Upper lobe of left lung (tissue), 6 donors: ENCODE results near the gene STARD4. TPM values are rescaled to one million over a fixed set of nuclear protein-coding genes. Genes with fewer than 3 reads are reported as not detected.

Source experiments
- ATAC-seq, 2 donors: fragments of 200-7000 bp; cut with Tn5 transposase; one replicate each; pipeline ENCODE4 v1.9.1; 2022; ENCODE audit warnings: mild to moderate bottlenecking in 2 of 2, moderate library complexity in 2 of 2; ENCODE audit not compliant: low FRiP score in 2 of 2
- DNase-seq, 2 donors: peaks; one replicate each; pipeline ENCODE4 v3.0.0-alpha.2; 2019 to 2020
- H3K27ac ChIP-seq, 4 donors: fragments of 200-600 bp; sonication (generic); one replicate each; pipeline ENCODE4 v1.5.1; 2016 to 2019
- H3K27me3 ChIP-seq, 4 donors: fragments of 200-600 bp; sonication (generic); one replicate each; pipeline ENCODE4 v1.5.1; 2017 to 2019
- H3K36me3 ChIP-seq, 4 donors: fragments of 200-600 bp; sonication (generic); one replicate each; pipeline ENCODE4 v1.5.1; 2016 to 2019
- H3K4me1 ChIP-seq, 4 donors: fragments of 200-600 bp; sonication (generic); one replicate each; pipeline ENCODE4 v1.5.1; 2018 to 2019
- H3K4me3 ChIP-seq, 4 donors: fragments of 200-600 bp; sonication (generic); one replicate each; pipeline ENCODE4 v1.5.1; 2017 to 2019; ENCODE audit warnings: mild to moderate bottlenecking in 2 of 4, moderate library complexity in 1 of 4
- H3K9me3 ChIP-seq, 4 donors: fragments of 200-600 bp; sonication (generic); one replicate each; pipeline ENCODE4 v1.5.1; 2018 to 2019
- CTCF ChIP-seq, 6 experiments: fragments of 450-650 bp in 4 of 6; fragments of 200-600 bp in 2 of 6; sonication (generic) in 2 of 6; IDR thresholded peaks; one replicate each; pipeline ENCODE4 v1.5.1; 2016 to 2019; ENCODE audit warnings: antibody characterized with exemption in 6 of 6
- EP300 ChIP-seq, 4 donors: sonication (generic); formaldehyde crosslinking; IDR thresholded peaks; one replicate each; pipeline ENCODE4 v1.5.1; 2017; ENCODE audit warnings: antibody characterized with exemption in 4 of 4, control low read depth in 2 of 4
- POLR2A ChIP-seq, 4 donors: fragments of 450-650 bp; IDR thresholded peaks; one replicate each; pipeline ENCODE4 v1.5.1; 2016 to 2017; ENCODE audit warnings: antibody characterized with exemption in 4 of 4, mild to moderate bottlenecking in 2 of 4
- POLR2AphosphoS5 ChIP-seq, 2 donors: sonication (generic); formaldehyde crosslinking; IDR thresholded peaks; one replicate each; pipeline ENCODE4 v1.5.1; 2017; ENCODE audit warnings: antibody characterized with exemption in 2 of 2
- WGBS, 2 donors: methylation state at CpG; one replicate each; pipeline ENCODE4 v1.1.5; 2017 to 2018; 5-methylcytosine and 5-hydroxymethylcytosine counted together
- total RNA-seq, 6 donors: library from RNA; depleted of rRNA in 4 of 6; stranded (reverse); fragments of >200 nt in 4 of 6; gene quantifications; one replicate each; pipeline versions ENCODE4 v1.1.0 to v1.2.1, GENCODE V29; 2016 to 2021
- donor health status: DM: no; HTN: no; CAD: no; lungs with moderate emphysema.
- donor health status: DM: no; HTN: yes; CAD: no; lungs with severe emphysema.

The STARD4 gene
- total RNA-seq, 6 donors from 2014 or later: 23.0 to 71.5 (median 41.8) TPM

- Histone ChIP-seq H3K27me3 (no peaks in the 10 kb centered on the region), H3K9me3 (no peaks in the 10 kb centered on the region), H3K4me3 (no peak overlapping the region), H3K27ac (no peak overlapping the region), H3K36me3 (no peaks in the 10 kb centered on the region), H3K4me1 (peaks cover 1 to 35% (median 19%) of the 10 kb centered on the region in 4 donors)
- 87 to 90% methylated on average over 3 of the region's 3 CpGs for WGBS, 2 donors
- ATAC-seq (no peak), DNase-seq (no peak)
- TF ChIP-seq EP300 (IDR thresholded peaks at IDR 0.05) (no peak), CTCF (IDR thresholded peaks at IDR 0.05) (no peak), POLR2AphosphoS5 (IDR thresholded peaks at IDR 0.05) (no peak), POLR2A (IDR thresholded peaks at IDR 0.05) (no peak)
Observed at GRCh38 chr5:111514087-111514486, 1.8 kb upstream of the STARD4 start.

- ATAC-seq (no peak), DNase-seq (peak in 1 of 2 donors; percentile 25)
- H3K27ac ChIP-seq: peak overlapping the region; percentile 87 to 97 (median 91)
- WGBS, 2 donors: 16 to 20% methylated on average over 6 of the region's 6 CpGs
- no peaks in the 10 kb centered on the region for H3K36me3 ChIP-seq
- no peaks in the 10 kb centered on the region for H3K9me3 ChIP-seq
- peak overlapping the region; percentile 35 to 90 (median 80) for H3K4me3 ChIP-seq
- TF ChIP-seq POLR2A (IDR thresholded peaks at IDR 0.05) (no peak), CTCF (IDR thresholded peaks at IDR 0.05) (no peak), EP300 (IDR thresholded peaks at IDR 0.05) (no peak), POLR2AphosphoS5 (IDR thresholded peaks at IDR 0.05) (no peak)
- peaks cover 3 to 42% (median 19%) of the 10 kb centered on the region in 4 donors for H3K4me1 ChIP-seq
- no peaks in the 10 kb centered on the region for H3K27me3 ChIP-seq
Observed at GRCh38 chr5:111513131-111513520, 791 bp upstream of the STARD4 start.

GRCh38 chr5:111511831-111512374, 432 bp downstream of the STARD4 start:
- Histone ChIP-seq H3K4me1 (peaks cover 6 to 42% (median 23%) of the 10 kb centered on the region in 4 donors), H3K27me3 (no peaks in the 10 kb centered on the region), H3K9me3 (no peaks in the 10 kb centered on the region), H3K27ac (peak overlapping the region; percentile 87 to 97 (median 91)), H3K36me3 (no peaks in the 10 kb centered on the region), H3K4me3 (peak overlapping the region; percentile 75 to 90 (median 87))
- DNase-seq (no peak), ATAC-seq (peak; percentile 1 to 45)
- TF ChIP-seq POLR2AphosphoS5 (IDR thresholded peaks at IDR 0.05) (no peak), EP300 (IDR thresholded peaks at IDR 0.05) (no peak), POLR2A (IDR thresholded peaks at IDR 0.05) (no peak), CTCF (IDR thresholded peaks at IDR 0.05) (no peak)
- WGBS, 2 donors: 0 to 1% methylated on average over 13 to 25 of the region's 32 CpGs

GRCh38 chr5:111511174-111511830, 1.0 kb downstream of the STARD4 start:
- DNase-seq: no peak

More at GRCh38 chr5:111511174-111511830, 1.0 kb downstream of the STARD4 start:
- ATAC-seq: no peak
- peak overlapping the region; percentile 87 to 97 (median 91) for H3K27ac ChIP-seq
- no peak for TF ChIP-seq POLR2A (IDR thresholded peaks at IDR 0.05)
- no peak for TF ChIP-seq CTCF (IDR thresholded peaks at IDR 0.05)
- TF ChIP-seq EP300 (IDR thresholded peaks at IDR 0.05): no peak
- TF ChIP-seq POLR2AphosphoS5 (IDR thresholded peaks at IDR 0.05): no peak
- H3K9me3 ChIP-seq: no peaks in the 10 kb centered on the region
- no peaks in the 10 kb centered on the region for H3K36me3 ChIP-seq
- peak overlapping the region; percentile 75 to 90 (median 87) for H3K4me3 ChIP-seq
- 9 to 13% methylated on average over 2 of the region's 2 CpGs for WGBS, 2 donors
- peaks cover 6 to 42% (median 23%) of the 10 kb centered on the region in 4 donors for H3K4me1 ChIP-seq
- H3K27me3 ChIP-seq: no peaks in the 10 kb centered on the region
